GM19324 (cell line): Measurements from ENCODE around the gene POLR2I.
"Not testable (repeated sequence)": the region's sequence is repeated elsewhere in the genome, so short reads cannot be mapped to it uniquely, and the experiment has no call there.

Experiments
- ATAC-seq: cut with Tn5 transposase; IDR thresholded peaks from one replicate; pipeline ENCODE4 v1.9.1; 2021; ENCODE audit warnings: mild to moderate bottlenecking, moderate library complexity; ENCODE audit not compliant: unreplicated experiment, low FRiP score

The POLR2I gene

DNA sequence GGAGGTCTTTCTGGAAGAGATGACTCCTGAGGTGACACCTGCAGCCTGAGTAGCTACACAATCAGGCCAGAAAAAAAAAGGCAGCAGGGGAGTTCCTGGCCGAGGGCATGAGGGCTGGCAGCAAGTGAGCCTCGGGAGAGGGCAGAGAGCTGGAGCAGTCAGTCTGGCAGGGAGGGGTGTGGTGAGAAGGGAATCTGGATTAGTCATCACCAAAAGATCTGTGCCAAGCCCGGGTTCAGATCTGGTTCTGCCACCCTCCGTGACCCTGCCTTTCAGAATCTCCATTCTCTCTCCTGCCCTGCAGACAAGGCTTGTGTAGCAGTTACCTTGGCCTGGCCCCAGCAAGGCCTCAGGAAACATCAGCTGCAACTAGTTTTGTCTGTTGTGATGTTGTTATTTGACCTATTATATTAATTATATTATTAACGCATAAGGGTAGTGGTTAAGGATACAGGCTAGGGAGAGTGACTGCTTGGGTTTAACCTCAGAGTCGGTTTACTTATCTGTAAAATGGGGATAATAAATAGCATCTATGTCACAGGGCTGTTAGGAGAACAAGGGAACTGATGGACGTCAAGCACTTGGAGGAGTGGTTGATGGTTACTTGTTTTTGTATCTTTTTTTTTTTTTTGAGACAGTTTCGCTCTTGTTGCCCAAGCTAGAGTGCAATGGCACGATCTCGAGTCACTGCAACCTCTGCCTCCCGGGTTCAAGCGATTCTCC, 22.4 kb upstream of the POLR2I start:
- ATAC-seq, result no peak

DNA sequence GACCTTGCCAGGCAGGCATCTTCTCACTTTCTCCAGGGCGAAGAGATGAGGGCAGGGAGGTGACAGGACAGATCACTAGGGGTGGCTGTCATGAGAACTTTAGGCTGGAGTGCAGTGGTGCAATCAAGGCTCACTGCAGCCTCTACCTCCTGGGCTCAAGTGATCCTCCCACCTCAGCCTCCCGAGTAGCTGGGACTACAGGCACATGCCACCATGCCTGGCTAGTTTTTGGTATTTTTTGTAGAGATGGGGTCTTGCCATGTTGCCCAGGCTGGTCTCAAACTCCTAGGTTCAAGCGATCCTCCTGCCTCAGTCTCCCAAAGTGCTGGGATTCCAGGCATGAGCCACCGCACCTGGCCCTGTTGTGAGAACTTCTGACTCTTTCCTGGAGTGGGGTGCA, 20.2 kb upstream of the POLR2I start:
- ATAC-seq, result not testable (repeated sequence)

DNA sequence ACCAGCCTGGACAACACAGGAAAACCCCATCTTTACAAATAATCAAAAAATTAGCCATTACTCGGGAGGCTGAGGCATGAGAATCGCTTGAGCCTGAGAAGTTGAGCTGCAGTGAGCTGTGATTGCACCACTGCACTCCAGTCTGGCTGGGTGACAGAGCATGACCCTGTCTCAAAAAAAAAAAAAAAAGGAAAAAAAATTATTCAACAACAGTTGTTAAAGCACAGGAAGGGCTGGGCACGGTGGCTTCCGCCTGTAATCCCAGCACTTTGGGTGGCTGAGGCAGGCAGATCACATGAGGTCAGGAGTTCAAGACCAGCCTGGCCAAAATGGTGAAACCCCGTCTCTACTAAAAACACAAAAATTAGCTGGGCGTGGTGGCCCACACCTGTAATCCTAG, 16.5 kb upstream of the POLR2I start:
- not testable (repeated sequence) for ATAC-seq

GRCh38 chr19:36128392-36128736, 13.7 kb upstream of the POLR2I start:
- ATAC-seq, result no peak

DNA sequence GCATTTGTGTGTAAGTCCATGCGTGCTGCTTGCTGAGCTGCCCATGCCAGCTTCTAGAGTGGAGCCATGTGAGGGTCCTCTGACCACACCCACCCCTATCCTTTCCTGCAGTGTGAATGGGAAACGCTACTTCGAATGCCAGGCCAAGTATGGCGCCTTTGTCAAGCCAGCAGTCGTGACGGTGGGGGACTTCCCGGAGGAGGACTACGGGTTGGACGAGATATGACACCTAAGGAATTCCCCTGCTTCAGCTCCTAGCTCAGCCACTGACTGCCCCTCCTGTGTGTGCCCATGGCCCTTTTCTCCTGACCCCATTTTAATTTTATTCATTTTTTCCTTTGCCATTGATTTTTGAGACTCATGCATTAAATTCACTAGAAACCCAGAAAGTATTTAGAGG, 10.9 kb upstream of the POLR2I start:
- no peak for ATAC-seq

GRCh38 chr19:36121486-36122124, 6.9 kb upstream of the POLR2I start:
- no peak for ATAC-seq

DNA sequence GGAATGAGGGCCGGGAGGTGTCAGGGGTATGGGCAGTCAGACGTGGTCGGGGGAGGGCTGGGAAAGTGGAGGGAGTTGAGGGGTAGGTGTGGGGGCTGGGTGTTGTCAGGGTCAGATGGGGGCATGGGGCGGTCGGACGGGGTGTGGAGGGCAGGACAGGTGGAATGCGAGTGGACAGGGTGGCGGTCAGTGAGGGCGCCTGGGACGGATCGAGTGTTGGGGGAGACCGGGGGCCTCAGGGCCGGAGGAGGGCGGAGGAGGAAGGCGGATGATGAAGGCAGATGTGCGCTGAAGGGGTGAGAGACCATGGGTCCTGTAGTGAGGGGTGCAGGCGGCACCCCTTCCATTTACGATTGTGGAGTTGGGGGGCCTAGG, 6.3 kb upstream of the POLR2I start:
- no peak for ATAC-seq

DNA sequence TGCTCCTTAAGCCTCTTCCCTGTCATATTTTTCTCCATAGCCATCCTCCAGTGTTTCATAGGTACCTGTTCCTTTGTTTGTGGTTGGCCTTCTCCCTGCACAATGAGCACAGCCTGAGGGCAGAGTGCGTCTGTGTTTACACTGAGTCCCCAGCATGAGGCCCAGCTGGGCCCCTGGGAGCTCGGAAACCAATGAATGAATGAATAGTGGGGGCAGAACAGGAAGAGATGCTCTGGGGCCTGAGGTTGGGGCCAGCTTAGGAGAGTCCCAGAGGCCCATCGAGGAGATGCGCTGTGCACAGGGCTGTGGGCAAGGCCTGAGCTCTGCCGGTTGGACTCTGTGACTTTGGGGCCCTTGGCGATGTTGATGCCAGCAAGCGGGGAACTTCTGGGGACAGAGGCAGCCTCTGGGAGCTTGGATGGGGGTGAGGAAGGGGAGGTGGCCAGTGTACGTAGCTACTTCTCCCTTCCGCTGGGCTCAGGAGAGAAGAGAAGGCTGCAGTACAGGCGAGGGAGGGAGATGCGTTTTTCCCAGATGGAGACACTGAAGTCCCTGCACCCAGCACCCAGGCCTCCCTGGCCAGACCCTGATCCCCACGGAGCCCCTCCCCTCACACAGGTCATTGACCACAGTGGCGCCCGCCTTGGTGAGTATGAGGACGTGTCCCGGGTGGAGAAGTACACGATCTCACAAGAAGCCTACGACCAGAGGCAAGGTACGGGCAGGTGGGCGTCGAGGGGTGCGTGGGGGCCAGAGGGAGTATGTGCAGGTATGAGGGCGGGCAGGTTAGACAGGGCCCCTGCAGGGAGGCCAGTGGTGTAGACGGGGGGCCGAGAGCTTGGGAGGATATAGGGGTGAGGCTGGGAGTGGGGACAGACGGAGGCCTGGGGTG, 5.7 kb upstream of the POLR2I start:
- no peak for ATAC-seq

DNA sequence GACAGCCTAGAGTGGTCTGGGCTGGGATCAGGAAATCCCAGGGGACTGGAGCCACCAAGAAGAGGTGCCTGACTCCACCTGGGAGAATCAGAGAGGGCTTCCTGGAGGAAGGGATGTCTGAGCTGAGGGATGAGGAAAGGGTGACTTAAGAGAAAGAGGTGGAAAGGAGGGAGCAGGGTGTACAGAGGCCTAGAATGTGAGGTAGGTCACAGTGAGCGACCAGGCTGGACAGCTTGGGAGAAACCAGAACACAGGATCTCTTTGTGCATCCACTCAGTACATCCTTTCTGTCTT, 1.6 kb upstream of the POLR2I start:
- ATAC-seq, result no peak

- ATAC-seq, result peak; percentile 42
These were observed 1.0 kb upstream of the POLR2I start, which contains the start of gene TBCB for GRCh38 chr19:36115453-36116343. TBCB (plus strand) TSS chr19:36115468; CDS start chr19:36115561, 93 bp downstream.

GRCh38 chr19:36113894-36114720, 568 bp downstream of the POLR2I start:
- no peak for ATAC-seq

GRCh38 chr19:36113425-36113824, 1.2 kb downstream of the POLR2I start:
- ATAC-seq, result no peak

DNA sequence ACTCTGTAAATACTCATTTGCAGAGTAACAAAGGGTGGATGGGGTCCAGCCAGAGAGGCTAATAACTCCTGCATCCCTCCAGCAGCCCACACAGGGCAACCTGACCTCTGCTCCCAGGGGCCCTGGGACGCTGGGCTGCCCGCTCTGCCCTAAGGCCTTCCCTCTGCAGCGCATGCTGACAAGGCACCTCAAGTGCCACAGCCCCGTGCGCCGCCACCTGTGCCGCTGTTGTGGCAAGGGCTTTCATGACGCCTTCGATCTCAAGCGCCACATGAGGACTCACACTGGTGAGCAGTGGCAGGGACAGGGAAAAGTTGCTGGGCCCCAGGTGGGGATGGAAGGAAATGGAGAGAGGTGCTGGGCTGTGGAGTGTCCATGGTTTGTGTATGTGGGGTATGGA, 2.0 kb downstream of the POLR2I start:
- no peak for ATAC-seq

DNA sequence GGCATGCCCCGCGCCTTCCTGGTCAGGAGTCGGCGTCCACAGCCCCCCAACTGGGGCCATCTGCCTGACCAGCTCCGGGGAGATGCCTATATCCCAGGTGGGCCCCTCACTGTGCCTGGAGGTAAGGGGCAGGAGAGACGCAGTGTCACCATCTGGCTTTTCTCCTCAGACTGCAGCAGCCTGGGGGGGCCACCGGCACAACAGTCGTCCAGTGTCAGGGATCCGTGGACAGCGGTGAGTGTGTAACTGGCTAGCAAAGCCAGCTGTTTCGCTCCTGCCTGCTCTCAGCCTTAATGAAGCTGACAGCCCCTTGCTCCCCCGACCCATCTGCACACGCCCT, 3.5 kb downstream of the POLR2I start:
- no peak for ATAC-seq

DNA sequence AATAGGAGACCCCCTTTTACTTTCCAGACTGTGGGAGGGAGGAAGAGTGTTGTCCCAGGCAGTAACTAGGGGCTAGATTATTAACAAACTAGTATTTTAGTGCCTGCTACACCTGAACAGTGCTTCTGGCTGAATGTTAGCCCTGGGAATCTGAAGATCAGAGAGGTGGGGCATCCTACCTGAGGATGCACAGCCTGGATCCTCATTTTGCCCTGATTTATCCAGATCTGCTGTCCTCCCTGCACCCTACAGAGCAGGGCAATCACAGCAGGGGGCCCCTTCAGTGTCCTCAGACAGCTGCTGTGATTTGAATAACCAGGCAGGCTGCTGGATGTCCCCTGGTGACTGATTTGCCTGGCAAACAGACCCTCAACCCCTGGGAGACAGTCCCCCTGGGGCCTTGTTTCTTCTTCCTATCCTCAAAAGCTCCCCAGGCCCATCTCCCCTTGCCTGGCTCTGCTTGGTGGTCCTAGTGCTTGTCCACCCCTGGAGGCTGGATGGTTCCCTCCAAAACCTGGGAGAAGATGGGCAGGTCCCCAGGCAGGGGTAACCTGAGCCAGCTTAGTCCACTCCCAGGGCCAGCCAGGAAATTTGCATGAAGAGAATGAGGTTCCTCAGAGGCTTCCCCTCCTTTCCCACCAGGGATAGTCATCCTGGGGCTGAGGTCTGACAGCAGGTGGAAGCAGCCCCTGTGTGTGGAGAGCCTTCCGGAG, 4.0 kb downstream of the POLR2I start, which contains the start of gene OVOL3:
OVOL3 (plus strand) TSS at position 657 of the 713 bp plus-strand sequence. CDS start 60 bp downstream, outside the sequence.
- ATAC-seq, result no peak

- no peak for ATAC-seq
These were observed 6.0 kb downstream of the POLR2I start for GRCh38 chr19:36108684-36109083.

DNA sequence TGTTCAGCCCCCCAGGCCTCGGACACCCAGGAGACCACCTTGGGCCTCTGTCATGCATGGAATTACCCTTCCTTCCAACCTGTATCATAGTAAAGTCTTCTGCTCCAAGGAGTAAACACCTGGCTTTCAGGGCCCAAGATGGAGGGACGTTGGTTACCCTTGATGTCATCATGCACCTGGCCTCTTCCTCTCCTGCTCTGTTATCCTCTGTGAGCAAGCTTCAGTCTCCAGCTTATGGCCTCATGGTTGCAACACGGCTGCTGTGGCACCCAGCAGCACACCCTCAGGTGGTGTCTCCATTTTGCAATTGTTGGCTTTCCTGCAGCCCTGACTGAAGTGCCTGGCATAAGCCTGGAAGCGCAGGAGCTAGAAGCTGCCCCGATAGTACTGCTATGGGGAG, 7.7 kb downstream of the POLR2I start:
- ATAC-seq, result no peak

- ATAC-seq, result no peak
These were observed 8.2 kb downstream of the POLR2I start for GRCh38 chr19:36106441-36106840.
